ENCODE results near the gene NFKBIE.

GRCh38 chr6:44311767-44312166 lies 46.4 kb upstream of the NFKBIE start:
- TF ChIP-seq POLR2A (IDR thresholded peaks at IDR 0.05) (no peak), CTCF (IDR thresholded peaks at IDR 0.05) (no peak)
